ENCODE measurements around the gene SLC8A1.

The SLC8A1 gene

GRCh38 chr2:40155728-40156127 is 296.2 kb downstream of the SLC8A1 start:
- no peak for DNase-seq (ENCODE audit: low read depth in 2 of 2)

- DNase-seq (ENCODE audit: low read depth in 2 of 2): no peak
Measured at GRCh38 chr2:40150266-40150665, 301.6 kb downstream of the SLC8A1 start.

GRCh38 chr2:40148334-40148733 is 303.6 kb downstream of the SLC8A1 start:
- DNase-seq (ENCODE audit: low read depth in 2 of 2): no peak

- no peak for DNase-seq (ENCODE audit: low read depth in 2 of 2)
Measured at GRCh38 chr2:40147360-40147759, 304.5 kb downstream of the SLC8A1 start.

- DNase-seq (ENCODE audit: low read depth in 2 of 2): no peak
Measured at GRCh38 chr2:40144022-40144421, 307.9 kb downstream of the SLC8A1 start.

GRCh38 chr2:40138314-40138713 is 313.6 kb downstream of the SLC8A1 start:
- no peak for DNase-seq (ENCODE audit: low read depth in 2 of 2)

GRCh38 chr2:40131081-40131704 is 320.7 kb downstream of the SLC8A1 start:
- no peak for DNase-seq (ENCODE audit: low read depth in 2 of 2)

GRCh38 chr2:40130251-40130994 is 321.5 kb downstream of the SLC8A1 start:
- no peak for DNase-seq (ENCODE audit: low read depth in 2 of 2)

GRCh38 chr2:40129725-40130124 is 322.2 kb downstream of the SLC8A1 start:
- no peak for DNase-seq (ENCODE audit: low read depth in 2 of 2)

- DNase-seq (ENCODE audit: low read depth in 2 of 2): no peak
Measured at GRCh38 chr2:40128796-40129195, 323.1 kb downstream of the SLC8A1 start.

GRCh38 chr2:40127890-40128557 is 323.9 kb downstream of the SLC8A1 start:
- no peak for DNase-seq (ENCODE audit: low read depth in 2 of 2)

- no peak for DNase-seq (ENCODE audit: low read depth in 2 of 2)
Measured at GRCh38 chr2:40127146-40127545, 324.7 kb downstream of the SLC8A1 start.

GRCh38 chr2:40126006-40126405 is 325.9 kb downstream of the SLC8A1 start:
- no peak for DNase-seq (ENCODE audit: low read depth in 2 of 2)

GRCh38 chr2:40123746-40124145 is 328.1 kb downstream of the SLC8A1 start:
- DNase-seq (ENCODE audit: low read depth in 2 of 2): no peak

- DNase-seq (ENCODE audit: low read depth in 2 of 2): no peak
Measured at GRCh38 chr2:40123326-40123725, 328.6 kb downstream of the SLC8A1 start.

GRCh38 chr2:40120957-40121356 is 330.9 kb downstream of the SLC8A1 start:
- no peak for DNase-seq (ENCODE audit: low read depth in 2 of 2)

- no peak for DNase-seq (ENCODE audit: low read depth in 2 of 2)
Measured at GRCh38 chr2:40120026-40120425, 331.9 kb downstream of the SLC8A1 start.

GRCh38 chr2:40118622-40119021 is 333.3 kb downstream of the SLC8A1 start:
- no peak for DNase-seq (ENCODE audit: low read depth in 2 of 2)

- DNase-seq (ENCODE audit: low read depth in 2 of 2): no peak
Measured at GRCh38 chr2:40115894-40116293, 336.0 kb downstream of the SLC8A1 start.

GRCh38 chr2:40115348-40115747 is 336.5 kb downstream of the SLC8A1 start:
- DNase-seq (ENCODE audit: low read depth in 2 of 2): no peak

GRCh38 chr2:40113997-40114396 is 337.9 kb downstream of the SLC8A1 start:
- DNase-seq (ENCODE audit: low read depth in 2 of 2): no peak

GRCh38 chr2:40113272-40113968 is 338.5 kb downstream of the SLC8A1 start:
- no peak for DNase-seq (ENCODE audit: low read depth in 2 of 2)
